ENCODE data around the gene PODXL2.

PODXL2 gene

DNA sequence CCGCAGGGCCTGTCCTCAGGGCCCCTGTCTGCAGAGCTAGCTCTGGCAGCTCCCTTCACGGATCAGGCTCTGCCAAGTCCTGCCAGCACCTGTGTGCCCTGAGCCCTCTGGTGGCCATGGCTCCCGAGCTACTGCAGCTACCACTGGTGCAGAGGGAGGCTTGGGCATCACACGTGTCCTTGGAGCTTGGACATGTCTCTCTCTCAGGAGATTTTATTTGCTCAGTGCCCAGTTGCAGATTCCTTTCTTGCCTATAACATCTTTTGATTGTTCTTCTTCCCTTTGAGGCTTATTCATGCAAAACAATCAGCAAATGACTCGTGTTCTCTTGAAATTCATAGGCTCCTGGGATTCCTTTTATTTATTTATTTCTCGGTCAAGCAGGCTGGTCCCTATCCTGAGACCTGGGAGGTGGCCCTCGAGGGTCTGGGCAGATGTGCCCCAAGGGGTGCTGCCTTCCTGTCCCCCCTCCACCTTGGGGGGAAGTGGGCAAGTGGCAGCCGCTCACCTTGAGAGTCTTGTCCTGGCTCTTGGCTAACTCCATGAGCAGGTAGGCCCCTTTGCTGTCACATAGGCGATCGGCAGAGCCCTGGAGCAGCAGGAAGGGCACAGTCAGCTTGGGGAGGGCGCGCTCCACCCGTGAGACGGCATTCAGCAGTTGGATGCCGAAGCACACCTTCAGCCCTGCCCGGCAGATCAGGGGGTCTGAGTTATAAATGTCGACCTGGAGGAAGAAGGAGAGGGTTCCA lies 65.7 kb downstream of the PODXL2 start:
- peak; percentile 59 for DNase-seq (ENCODE audit: low read depth)
- no peak overlapping the region for H3K4me3 ChIP-seq (ENCODE audit: low read depth, low read length)
- peak; percentile 27 for TF ChIP-seq CTCF (IDR thresholded peaks at IDR 0.05; ENCODE audit: insufficient read depth, low read depth, low read length, missing control alignments)

- peak; percentile 81 for DNase-seq (ENCODE audit: low read depth)
- no peak overlapping the region for H3K4me3 ChIP-seq (ENCODE audit: low read depth, low read length)
Observed at GRCh38 chr3:127697551-127698240, 68.7 kb downstream of the PODXL2 start.

DNA sequence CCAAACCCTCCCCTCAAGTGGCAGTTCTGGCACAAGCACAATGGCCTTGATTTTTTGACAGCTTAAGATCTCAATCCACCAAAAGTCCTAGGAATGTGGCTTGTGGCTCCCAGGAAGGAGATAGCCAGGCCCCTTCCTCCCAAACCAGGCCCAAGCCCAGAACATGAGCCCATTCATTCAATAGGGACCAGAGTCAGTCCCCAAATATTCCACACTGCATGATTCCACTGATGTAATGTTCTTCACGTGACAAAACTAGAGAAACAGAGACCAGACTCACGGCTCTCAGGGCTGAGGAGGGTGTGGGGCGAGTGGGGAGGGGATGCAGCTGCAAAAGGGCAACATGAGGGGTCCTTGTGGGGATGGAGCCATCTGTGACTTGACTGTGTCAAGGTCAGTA lies 69.3 kb downstream of the PODXL2 start:
- TF ChIP-seq CTCF (IDR thresholded peaks at IDR 0.05; ENCODE audit: insufficient read depth, low read depth, low read length, missing control alignments) = no peak
- H3K4me3 ChIP-seq (ENCODE audit: low read depth, low read length) = no peak overlapping the region
- DNase-seq (ENCODE audit: low read depth) = no peak

More at GRCh38 chr3:127697551-127698240, 68.7 kb downstream of the PODXL2 start:
- no peak for TF ChIP-seq CTCF (IDR thresholded peaks at IDR 0.05; ENCODE audit: insufficient read depth, low read depth, low read length, missing control alignments)

- no peak for DNase-seq (ENCODE audit: low read depth)
- H3K4me3 ChIP-seq (ENCODE audit: low read depth, low read length) = no peak overlapping the region
- no peak for TF ChIP-seq CTCF (IDR thresholded peaks at IDR 0.05; ENCODE audit: insufficient read depth, low read depth, low read length, missing control alignments)
Observed at GRCh38 chr3:127698691-127699415, 69.9 kb downstream of the PODXL2 start.

DNA sequence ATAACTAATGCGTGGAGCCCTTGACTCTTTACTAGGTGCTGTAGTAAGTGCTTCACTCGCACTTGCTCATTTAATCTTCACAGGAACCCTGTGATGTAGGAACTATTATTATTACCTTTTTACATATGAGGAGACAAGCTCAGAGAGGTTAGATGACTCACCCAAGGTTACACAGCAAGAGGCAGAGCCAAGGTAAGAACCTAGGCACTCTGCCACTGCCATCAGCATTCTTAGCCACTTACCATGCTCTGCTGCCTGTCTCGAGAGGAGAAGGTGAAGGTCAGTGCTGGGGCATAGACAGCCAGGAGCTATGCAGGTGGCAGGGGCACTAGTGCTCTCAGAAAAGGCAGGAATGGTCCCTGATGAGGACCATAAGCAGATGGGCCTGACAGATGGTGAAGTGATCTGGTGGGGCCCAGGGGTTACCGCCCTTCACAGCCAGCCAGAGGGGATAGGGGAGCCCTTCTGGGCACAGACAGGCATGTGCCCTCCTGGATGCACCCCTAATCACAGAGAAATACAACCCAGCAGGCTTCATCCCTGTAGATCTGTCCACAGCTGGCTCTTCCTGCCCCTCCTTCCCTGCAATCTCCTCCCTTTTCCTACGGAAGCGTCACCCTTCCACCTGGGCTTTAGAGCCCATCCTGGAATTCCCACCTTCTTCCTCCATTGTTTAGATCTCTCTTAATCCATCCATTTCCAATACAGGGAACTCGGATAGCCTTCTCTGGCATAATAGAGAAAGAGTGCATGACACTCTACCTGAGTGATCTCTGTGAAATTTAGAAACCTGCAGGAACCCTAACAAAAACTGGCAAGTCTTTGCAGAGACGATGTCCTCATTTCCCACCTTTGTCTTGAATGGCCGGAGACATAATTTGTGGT lies 70.7 kb downstream of the PODXL2 start:
- no peak for DNase-seq (ENCODE audit: low read depth)
- H3K4me3 ChIP-seq (ENCODE audit: low read depth, low read length) = no peak overlapping the region
- TF ChIP-seq CTCF (IDR thresholded peaks at IDR 0.05; ENCODE audit: insufficient read depth, low read depth, low read length, missing control alignments) = no peak

DNA sequence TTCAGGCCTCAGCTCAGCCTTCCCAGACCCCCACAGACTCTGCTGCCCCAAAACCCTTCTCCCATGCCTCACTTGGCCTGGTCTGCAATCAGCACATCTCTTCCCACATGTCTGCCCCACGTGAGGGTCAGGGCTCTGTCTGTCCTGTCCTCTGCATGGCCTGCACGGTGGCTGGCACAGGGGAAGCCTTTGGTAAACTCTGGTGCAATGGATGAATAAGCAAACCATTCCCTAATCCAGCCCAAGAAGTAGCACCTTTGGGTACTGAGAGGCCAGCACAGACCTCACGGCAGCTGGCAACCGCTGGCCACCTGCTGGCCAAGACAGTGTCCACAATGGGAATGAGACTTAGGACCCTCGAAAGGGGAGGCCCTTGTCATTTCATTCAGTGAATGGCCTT lies 71.4 kb downstream of the PODXL2 start:
- DNase-seq (ENCODE audit: low read depth) = no peak
- no peak for TF ChIP-seq CTCF (IDR thresholded peaks at IDR 0.05; ENCODE audit: insufficient read depth, low read depth, low read length, missing control alignments)

More for the DNA sequence above, 71.4 kb downstream of the PODXL2 start:
- H3K4me3 ChIP-seq (ENCODE audit: low read depth, low read length) = no peak overlapping the region
